Natural killer cell (primary cell): ENCODE measurements around the gene GNPTG. TPM values are rescaled to one million over a fixed set of nuclear protein-coding genes. Genes with fewer than 3 reads are reported as not detected.

ENCODE experiments used
- ATAC-seq, 3 donors: fragments of 150-1000 bp in 2 of 3; fragments of 200-7000 bp in 1 of 3; cut with Tn5 transposase; 1 replicate in 1 of 3; 2 replicates in 2 of 3; pipeline ENCODE4 v1.10.0; 2021; ENCODE audit warnings: mild to moderate bottlenecking in 2 of 3, moderate library complexity in 2 of 3
- DNase-seq, 2 donors: peaks; one replicate each; pipeline versions ENCODE4 v3.0.0 to v3.0.0-alpha.2; 2013 to 2021; ENCODE audit warnings: mixed read lengths in 1 of 2
- H3K27ac ChIP-seq: one replicate; pipeline ENCODE4 v1.5.1; 2013; ENCODE audit warnings: mild to moderate bottlenecking, low read length
- H3K27me3 ChIP-seq: one replicate; pipeline ENCODE4 v1.6.1; 2013; ENCODE audit warnings: low read length; ENCODE audit not compliant: control insufficient read depth, insufficient read depth
- H3K36me3 ChIP-seq: one replicate; pipeline ENCODE4 v1.6.1; 2013; ENCODE audit warnings: low read length; ENCODE audit not compliant: control insufficient read depth, insufficient read depth
- H3K4me1 ChIP-seq: one replicate; pipeline ENCODE4 v1.6.1; 2013; ENCODE audit warnings: low read length; ENCODE audit not compliant: control insufficient read depth, insufficient read depth
- H3K4me3 ChIP-seq: one replicate; pipeline ENCODE4 v1.5.1; 2013; ENCODE audit warnings: low read length
- H3K9me3 ChIP-seq: one replicate; pipeline ENCODE4 v1.6.1; 2013; ENCODE audit warnings: low read length; ENCODE audit not compliant: control insufficient read depth, insufficient read depth
- H3K27ac Mint-ChIP-seq, 2 donors: one replicate each; pipeline ENCODE4 v1.8.0; 2022; ENCODE audit warnings: mild to moderate bottlenecking in 2 of 2, mixed read lengths in 2 of 2, moderate library complexity in 1 of 2
- H3K27me3 Mint-ChIP-seq, 2 donors: one replicate each; pipeline ENCODE4 v1.8.0; 2022; ENCODE audit warnings: low read depth in 2 of 2, mixed read lengths in 2 of 2
- H3K36me3 Mint-ChIP-seq: one replicate; pipeline ENCODE4 v1.8.0; 2022; ENCODE audit warnings: mixed read lengths
- H3K4me1 Mint-ChIP-seq, 2 donors: one replicate each; pipeline ENCODE4 v1.8.0; 2022; ENCODE audit warnings: mixed read lengths in 2 of 2
- H3K4me3 Mint-ChIP-seq: one replicate; pipeline ENCODE4 v1.8.0; 2022; ENCODE audit warnings: mild to moderate bottlenecking, moderate library complexity, mixed read lengths
- H3K9me3 Mint-ChIP-seq, 2 donors: one replicate each; pipeline ENCODE4 v1.8.0; 2022; ENCODE audit warnings: mixed read lengths in 2 of 2
- WGBS: methylation state at CpG from one replicate; pipeline ENCODE4 v1.1.7; 2013; ENCODE audit warnings: missing lambda C conversion rate; ENCODE audit not compliant: insufficient coverage; 5-methylcytosine and 5-hydroxymethylcytosine counted together
- intact Hi-C: fragments of 100-400 bp; cut with micrococcal nuclease; formaldehyde crosslinking; loops from one replicate; pipeline ENCODE4 v1.14.2; 2022
- total RNA-seq, 4 donors: library from RNA; stranded (reverse); fragments of 120-200 nt in 1 of 4; gene quantifications; one replicate each; pipeline versions ENCODE4 v1.2.3 to v1.2.4, GENCODE V29; 2013 to 2022
- TF ChIP-seq, protein P1 (sequence below): fragments of 200-600 bp; IDR thresholded peaks from one replicate; pipeline ENCODE4 v1.8.0; 2022; ENCODE audit warnings: antibody characterized with exemption

The GNPTG gene
- total RNA-seq, 3 donors from 2014 or later (not counting 1 experiment from before 2014, with no cell fraction given), result 58.7 to 65.9 (median 62.0) TPM

DNA sequence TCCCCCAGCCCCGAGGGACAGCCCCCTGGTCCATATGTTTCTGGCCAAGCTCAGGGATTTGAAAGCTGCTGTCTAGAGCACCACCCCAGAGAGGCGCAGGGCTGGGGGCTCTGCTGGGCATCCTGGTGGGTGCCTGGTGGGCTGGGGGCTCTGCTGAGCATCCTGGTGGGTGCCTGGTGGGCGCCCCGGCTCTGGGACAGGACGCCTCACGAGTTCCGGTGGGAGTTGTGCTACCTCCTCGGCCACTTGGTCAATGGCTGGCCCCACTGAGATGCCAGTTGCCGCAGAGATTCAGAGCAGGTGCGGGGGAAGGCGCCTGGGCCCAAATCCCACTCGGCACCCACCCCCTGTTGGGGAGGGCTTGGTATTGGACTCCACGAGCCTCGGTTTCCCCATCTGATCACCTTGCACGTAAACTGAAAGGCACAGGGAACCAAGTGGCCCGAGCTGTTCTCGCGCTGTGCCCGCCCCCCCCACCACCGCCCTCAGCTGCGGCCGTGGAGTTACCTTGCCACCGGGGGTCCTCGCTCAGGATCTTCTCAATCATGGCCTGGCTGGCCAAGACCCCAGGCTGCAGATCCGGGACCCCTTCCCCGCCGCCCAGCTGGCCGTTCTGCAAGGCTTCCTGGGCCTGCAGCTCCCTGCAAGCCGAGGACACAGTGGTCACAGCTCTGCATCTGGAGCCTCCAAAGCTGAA is 49.5 kb downstream of the GNPTG start:
- Mint-ChIP-seq H3K4me1 (peaks cover 0 to 6% of the 10 kb centered on the region in 2 donors), H3K9me3 (no peaks in the 10 kb centered on the region), H3K4me3 (no peak overlapping the region), H3K27me3 (no peaks in the 10 kb centered on the region), H3K36me3 (no peaks in the 10 kb centered on the region), H3K27ac (no peak overlapping the region)
- ATAC-seq (no peak), DNase-seq (no peak)
- H3K27me3 ChIP-seq, result no peaks in the 10 kb centered on the region
- TF ChIP-seq, protein P1, sequence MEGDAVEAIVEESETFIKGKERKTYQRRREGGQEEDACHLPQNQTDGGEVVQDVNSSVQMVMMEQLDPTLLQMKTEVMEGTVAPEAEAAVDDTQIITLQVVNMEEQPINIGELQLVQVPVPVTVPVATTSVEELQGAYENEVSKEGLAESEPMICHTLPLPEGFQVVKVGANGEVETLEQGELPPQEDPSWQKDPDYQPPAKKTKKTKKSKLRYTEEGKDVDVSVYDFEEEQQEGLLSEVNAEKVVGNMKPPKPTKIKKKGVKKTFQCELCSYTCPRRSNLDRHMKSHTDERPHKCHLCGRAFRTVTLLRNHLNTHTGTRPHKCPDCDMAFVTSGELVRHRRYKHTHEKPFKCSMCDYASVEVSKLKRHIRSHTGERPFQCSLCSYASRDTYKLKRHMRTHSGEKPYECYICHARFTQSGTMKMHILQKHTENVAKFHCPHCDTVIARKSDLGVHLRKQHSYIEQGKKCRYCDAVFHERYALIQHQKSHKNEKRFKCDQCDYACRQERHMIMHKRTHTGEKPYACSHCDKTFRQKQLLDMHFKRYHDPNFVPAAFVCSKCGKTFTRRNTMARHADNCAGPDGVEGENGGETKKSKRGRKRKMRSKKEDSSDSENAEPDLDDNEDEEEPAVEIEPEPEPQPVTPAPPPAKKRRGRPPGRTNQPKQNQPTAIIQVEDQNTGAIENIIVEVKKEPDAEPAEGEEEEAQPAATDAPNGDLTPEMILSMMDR, result no peak
- 95% methylated on average over 29 of the region's 29 CpGs for WGBS
- intact Hi-C loops, result no loop called here
- no peak overlapping the region for H3K27ac ChIP-seq
- no peak overlapping the region for H3K4me3 ChIP-seq
- peaks cover 58% of the 10 kb centered on the region for H3K36me3 ChIP-seq
- no peaks in the 10 kb centered on the region for H3K4me1 ChIP-seq
- H3K9me3 ChIP-seq, result no peaks in the 10 kb centered on the region

DNA sequence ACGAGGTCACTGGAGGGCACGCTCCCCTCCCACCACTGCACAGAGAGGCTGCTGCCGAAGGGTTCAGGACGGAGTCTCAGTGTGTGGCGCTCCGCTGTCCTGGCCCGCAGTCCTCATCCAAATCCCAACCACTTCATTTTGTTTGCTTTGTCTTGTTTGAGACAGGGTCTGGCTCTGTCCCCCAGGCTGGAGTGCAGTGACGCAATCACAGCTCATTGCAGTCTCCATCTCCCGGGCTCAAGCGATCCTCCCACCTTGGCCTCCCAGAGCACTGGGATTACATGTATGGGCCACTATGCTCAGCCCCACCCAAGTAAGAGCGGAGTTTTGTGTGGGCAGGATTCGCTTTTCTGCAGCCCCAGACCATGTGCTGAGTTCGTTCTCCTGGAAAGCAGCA is 50.0 kb downstream of the GNPTG start:
- Mint-ChIP-seq H3K27me3 (no peaks in the 10 kb centered on the region), H3K27ac (no peak overlapping the region), H3K36me3 (no peaks in the 10 kb centered on the region), H3K4me1 (peaks cover 0 to 6% of the 10 kb centered on the region in 2 donors), H3K4me3 (no peak overlapping the region), H3K9me3 (no peaks in the 10 kb centered on the region)
- ATAC-seq, result no peak
- Histone ChIP-seq H3K36me3 (peaks cover 60% of the 10 kb centered on the region), H3K27ac (no peak overlapping the region), H3K27me3 (no peaks in the 10 kb centered on the region), H3K9me3 (no peaks in the 10 kb centered on the region), H3K4me3 (no peak overlapping the region), H3K4me1 (no peaks in the 10 kb centered on the region)
- 98% methylated on average over 13 of the region's 13 CpGs for WGBS
- intact Hi-C loops, result no loop called here
- TF ChIP-seq, protein P1, result no peak
- DNase-seq, result no peak

GRCh38 chr16:1403036-1403435 is 51.3 kb downstream of the GNPTG start:
- TF ChIP-seq, protein P1, result no peak
- Histone ChIP-seq H3K9me3 (no peaks in the 10 kb centered on the region), H3K4me1 (peaks cover 6% of the 10 kb centered on the region), H3K27ac (no peak overlapping the region), H3K36me3 (peaks cover 60% of the 10 kb centered on the region), H3K4me3 (no peak overlapping the region), H3K27me3 (no peaks in the 10 kb centered on the region)
- Mint-ChIP-seq H3K9me3 (no peaks in the 10 kb centered on the region), H3K4me1 (peaks cover 5 to 9% of the 10 kb centered on the region in 2 donors), H3K27me3 (no peaks in the 10 kb centered on the region), H3K27ac (no peak overlapping the region), H3K4me3 (no peak overlapping the region), H3K36me3 (no peaks in the 10 kb centered on the region)
- ATAC-seq (no peak), DNase-seq (no peak)
- intact Hi-C loops, result no loop called here
- WGBS, result 95% methylated on average over 22 of the region's 22 CpGs

DNA sequence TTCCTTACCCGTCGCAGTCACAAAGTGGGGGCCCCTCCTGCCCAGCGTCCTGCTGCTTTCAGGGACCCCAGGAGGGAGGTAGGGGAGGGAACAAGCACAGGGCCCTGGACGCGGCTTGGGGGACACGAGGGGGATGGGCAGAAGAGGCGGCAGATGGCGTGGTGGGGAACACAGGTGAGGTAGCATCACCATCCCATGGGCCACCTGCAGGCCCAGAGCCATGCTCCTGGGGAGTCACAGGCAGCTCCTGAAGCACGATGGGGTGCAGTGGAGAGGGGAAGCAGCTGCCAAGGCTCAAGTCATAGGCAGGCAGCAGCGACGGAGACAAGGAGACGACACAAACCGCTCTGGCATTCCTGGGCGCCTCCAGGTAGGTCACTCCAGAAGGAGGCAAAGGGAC is 52.0 kb downstream of the GNPTG start:
- H3K36me3 ChIP-seq, result peaks cover 53% of the 10 kb centered on the region
- Mint-ChIP-seq H3K36me3 (no peaks in the 10 kb centered on the region), H3K4me1 (peaks cover 11 to 13% of the 10 kb centered on the region in 2 donors), H3K27me3 (no peaks in the 10 kb centered on the region), H3K27ac (no peak overlapping the region), H3K4me3 (no peak overlapping the region), H3K9me3 (no peaks in the 10 kb centered on the region)
- H3K4me1 ChIP-seq, result peaks cover 13% of the 10 kb centered on the region
- TF ChIP-seq, protein P1, result no peak
- H3K9me3 ChIP-seq, result no peaks in the 10 kb centered on the region
- H3K27ac ChIP-seq, result no peak overlapping the region
- WGBS, result 95% methylated on average over 14 of the region's 14 CpGs
- DNase-seq, result no peak
- intact Hi-C loops, result no loop called here
- H3K4me3 ChIP-seq, result no peak overlapping the region
- no peak for ATAC-seq
- H3K27me3 ChIP-seq, result no peaks in the 10 kb centered on the region
